ENCODE measurements around the gene ALDH1A3. TPM values are rescaled to one million over a fixed set of nuclear protein-coding genes. Genes with fewer than 3 reads are reported as not detected.

Gene ALDH1A3
- total and polyA plus RNA-seq, 4 donors = 4.5 to 19.0 (median 6.7) TPM

GRCh38 chr15:100895721-100896120, 16.1 kb downstream of the ALDH1A3 start:
- WGBS, 2 donors = 80 to 85% methylated on average over 13 of the region's 13 CpGs
- H3K27ac ChIP-seq (ENCODE audit: low read depth in 1 of 2, low read length in 2 of 2) = no peak overlapping the region
- no peaks in the 10 kb centered on the region for H3K36me3 ChIP-seq (ENCODE audit: control insufficient read depth in 1 of 2, insufficient read depth in 2 of 2, low read length in 1 of 2)
- H3K9me3 ChIP-seq (ENCODE audit: control insufficient read depth, low read length) = no peaks in the 10 kb centered on the region
- no peaks in the 10 kb centered on the region for H3K27me3 ChIP-seq (ENCODE audit: control insufficient read depth in 1 of 2, insufficient read depth in 2 of 2, low read length in 1 of 2)
- H3K4me1 ChIP-seq (ENCODE audit: control insufficient read depth in 1 of 2, insufficient read depth in 2 of 2, low read length in 2 of 2) = peaks cover 0 to 3% of the 10 kb centered on the region in 2 donors
- DNase-seq (no peak), ATAC-seq (ENCODE audit: low FRiP score) (no peak)
- intact Hi-C loops (cut with DNase I) = no loop called here
- H3K4me3 ChIP-seq (ENCODE audit: low read length in 2 of 2) = no peak overlapping the region

GRCh38 chr15:100897221-100898151, 17.9 kb downstream of the ALDH1A3 start:
- Histone ChIP-seq H3K36me3 (ENCODE audit: control insufficient read depth in 1 of 2, insufficient read depth in 2 of 2, low read length in 1 of 2) (no peaks in the 10 kb centered on the region), H3K27me3 (ENCODE audit: control insufficient read depth in 1 of 2, insufficient read depth in 2 of 2, low read length in 1 of 2) (no peaks in the 10 kb centered on the region), H3K4me1 (ENCODE audit: control insufficient read depth in 1 of 2, insufficient read depth in 2 of 2, low read length in 2 of 2) (peaks cover 0 to 3% of the 10 kb centered on the region in 2 donors), H3K27ac (ENCODE audit: low read depth in 1 of 2, low read length in 2 of 2) (no peak overlapping the region), H3K9me3 (ENCODE audit: control insufficient read depth, low read length) (no peaks in the 10 kb centered on the region), H3K4me3 (ENCODE audit: low read length in 2 of 2) (no peak overlapping the region)
- WGBS, 2 donors = 91% methylated on average over 26 of the region's 26 CpGs
- no peak for DNase-seq
- intact Hi-C loops (cut with DNase I) = no loop called here
- no peak for ATAC-seq (ENCODE audit: low FRiP score)

- peaks cover 0 to 3% of the 10 kb centered on the region in 2 donors for H3K4me1 ChIP-seq (ENCODE audit: control insufficient read depth in 1 of 2, insufficient read depth in 2 of 2, low read length in 2 of 2)
- no peak overlapping the region for H3K4me3 ChIP-seq (ENCODE audit: low read length in 2 of 2)
- H3K27ac ChIP-seq (ENCODE audit: low read depth in 1 of 2, low read length in 2 of 2) = no peak overlapping the region
- intact Hi-C loops (cut with DNase I) = no loop called here
- no peaks in the 10 kb centered on the region for H3K36me3 ChIP-seq (ENCODE audit: control insufficient read depth in 1 of 2, insufficient read depth in 2 of 2, low read length in 1 of 2)
- no peaks in the 10 kb centered on the region for H3K9me3 ChIP-seq (ENCODE audit: control insufficient read depth, low read length)
- H3K27me3 ChIP-seq (ENCODE audit: control insufficient read depth in 1 of 2, insufficient read depth in 2 of 2, low read length in 1 of 2) = no peaks in the 10 kb centered on the region
- DNase-seq (no peak), ATAC-seq (ENCODE audit: low FRiP score) (no peak)
- WGBS, 2 donors = 84 to 88% methylated on average over 9 of the region's 9 CpGs
Observed at GRCh38 chr15:100898152-100898490, 18.5 kb downstream of the ALDH1A3 start.

GRCh38 chr15:100898661-100899462, 19.2 kb downstream of the ALDH1A3 start:
- Histone ChIP-seq H3K4me3 (ENCODE audit: low read length in 2 of 2) (no peak overlapping the region), H3K27me3 (ENCODE audit: control insufficient read depth in 1 of 2, insufficient read depth in 2 of 2, low read length in 1 of 2) (no peaks in the 10 kb centered on the region), H3K27ac (ENCODE audit: low read depth in 1 of 2, low read length in 2 of 2) (no peak overlapping the region), H3K9me3 (ENCODE audit: control insufficient read depth, low read length) (no peaks in the 10 kb centered on the region), H3K4me1 (ENCODE audit: control insufficient read depth in 1 of 2, insufficient read depth in 2 of 2, low read length in 2 of 2) (peaks cover 0 to 3% of the 10 kb centered on the region in 2 donors), H3K36me3 (ENCODE audit: control insufficient read depth in 1 of 2, insufficient read depth in 2 of 2, low read length in 1 of 2) (no peaks in the 10 kb centered on the region)
- 40 to 48% methylated on average over 11 of the region's 11 CpGs for WGBS, 2 donors
- intact Hi-C loops (cut with DNase I) = no loop called here
- DNase-seq (no peak), ATAC-seq (ENCODE audit: low FRiP score) (no peak)

- no peak for ATAC-seq (ENCODE audit: low FRiP score)
Observed at GRCh38 chr15:100899601-100900000, 20.0 kb downstream of the ALDH1A3 start.

GRCh38 chr15:100900136-100900794, 20.6 kb downstream of the ALDH1A3 start:
- 82% methylated on average over 13 of the region's 13 CpGs for WGBS, 2 donors
- H3K9me3 ChIP-seq (ENCODE audit: control insufficient read depth, low read length) = no peaks in the 10 kb centered on the region
- ATAC-seq (ENCODE audit: low FRiP score) (no peak), DNase-seq (no peak)
- H3K4me3 ChIP-seq (ENCODE audit: low read length in 2 of 2) = no peak overlapping the region
- no peaks in the 10 kb centered on the region for H3K27me3 ChIP-seq (ENCODE audit: control insufficient read depth in 1 of 2, insufficient read depth in 2 of 2, low read length in 1 of 2)
- intact Hi-C loops (cut with DNase I) = no loop called here
- H3K36me3 ChIP-seq (ENCODE audit: control insufficient read depth in 1 of 2, insufficient read depth in 2 of 2, low read length in 1 of 2) = no peaks in the 10 kb centered on the region
- H3K4me1 ChIP-seq (ENCODE audit: control insufficient read depth in 1 of 2, insufficient read depth in 2 of 2, low read length in 2 of 2) = peaks cover 0 to 3% of the 10 kb centered on the region in 2 donors
- no peak overlapping the region for H3K27ac ChIP-seq (ENCODE audit: low read depth in 1 of 2, low read length in 2 of 2)

More at GRCh38 chr15:100899601-100900000, 20.0 kb downstream of the ALDH1A3 start:
- Histone ChIP-seq H3K36me3 (ENCODE audit: control insufficient read depth in 1 of 2, insufficient read depth in 2 of 2, low read length in 1 of 2) (no peaks in the 10 kb centered on the region), H3K4me3 (ENCODE audit: low read length in 2 of 2) (no peak overlapping the region), H3K9me3 (ENCODE audit: control insufficient read depth, low read length) (no peaks in the 10 kb centered on the region), H3K27me3 (ENCODE audit: control insufficient read depth in 1 of 2, insufficient read depth in 2 of 2, low read length in 1 of 2) (no peaks in the 10 kb centered on the region), H3K4me1 (ENCODE audit: control insufficient read depth in 1 of 2, insufficient read depth in 2 of 2, low read length in 2 of 2) (peaks cover 0 to 3% of the 10 kb centered on the region in 2 donors), H3K27ac (ENCODE audit: low read depth in 1 of 2, low read length in 2 of 2) (no peak overlapping the region)
- DNase-seq = no peak
- 48 to 52% methylated on average over 5 of the region's 5 CpGs for WGBS, 2 donors
- intact Hi-C loops (cut with DNase I) = no loop called here

GRCh38 chr15:100900795-100901169, 21.2 kb downstream of the ALDH1A3 start:
- H3K36me3 ChIP-seq (ENCODE audit: control insufficient read depth in 1 of 2, insufficient read depth in 2 of 2, low read length in 1 of 2) = no peaks in the 10 kb centered on the region
- DNase-seq (no peak), ATAC-seq (ENCODE audit: low FRiP score) (no peak)
- H3K4me3 ChIP-seq (ENCODE audit: low read length in 2 of 2) = no peak overlapping the region
- H3K9me3 ChIP-seq (ENCODE audit: control insufficient read depth, low read length) = no peaks in the 10 kb centered on the region
- H3K27ac ChIP-seq (ENCODE audit: low read depth in 1 of 2, low read length in 2 of 2) = no peak overlapping the region
- 90 to 92% methylated on average over 9 of the region's 9 CpGs for WGBS, 2 donors
- peaks cover 0 to 3% of the 10 kb centered on the region in 2 donors for H3K4me1 ChIP-seq (ENCODE audit: control insufficient read depth in 1 of 2, insufficient read depth in 2 of 2, low read length in 2 of 2)
- intact Hi-C loops (cut with DNase I) = no loop called here
- no peaks in the 10 kb centered on the region for H3K27me3 ChIP-seq (ENCODE audit: control insufficient read depth in 1 of 2, insufficient read depth in 2 of 2, low read length in 1 of 2)

- 83 to 84% methylated on average over 3 of the region's 3 CpGs for WGBS, 2 donors
- H3K27me3 ChIP-seq (ENCODE audit: control insufficient read depth in 1 of 2, insufficient read depth in 2 of 2, low read length in 1 of 2) = no peaks in the 10 kb centered on the region
- no peak overlapping the region for H3K27ac ChIP-seq (ENCODE audit: low read depth in 1 of 2, low read length in 2 of 2)
- H3K9me3 ChIP-seq (ENCODE audit: control insufficient read depth, low read length) = no peaks in the 10 kb centered on the region
- H3K4me1 ChIP-seq (ENCODE audit: control insufficient read depth in 1 of 2, insufficient read depth in 2 of 2, low read length in 2 of 2) = peaks cover 0 to 3% of the 10 kb centered on the region in 2 donors
- intact Hi-C loops (cut with DNase I) = no loop called here
- DNase-seq = no peak
- no peak overlapping the region for H3K4me3 ChIP-seq (ENCODE audit: low read length in 2 of 2)
- no peaks in the 10 kb centered on the region for H3K36me3 ChIP-seq (ENCODE audit: control insufficient read depth in 1 of 2, insufficient read depth in 2 of 2, low read length in 1 of 2)
- no peak for ATAC-seq (ENCODE audit: low FRiP score)
Observed at GRCh38 chr15:100901296-100901695, 21.7 kb downstream of the ALDH1A3 start.

All from aorta (tissue), 5 donors.